Measurements from ENCODE around the gene ACSS1.

The ACSS1 gene

DNA sequence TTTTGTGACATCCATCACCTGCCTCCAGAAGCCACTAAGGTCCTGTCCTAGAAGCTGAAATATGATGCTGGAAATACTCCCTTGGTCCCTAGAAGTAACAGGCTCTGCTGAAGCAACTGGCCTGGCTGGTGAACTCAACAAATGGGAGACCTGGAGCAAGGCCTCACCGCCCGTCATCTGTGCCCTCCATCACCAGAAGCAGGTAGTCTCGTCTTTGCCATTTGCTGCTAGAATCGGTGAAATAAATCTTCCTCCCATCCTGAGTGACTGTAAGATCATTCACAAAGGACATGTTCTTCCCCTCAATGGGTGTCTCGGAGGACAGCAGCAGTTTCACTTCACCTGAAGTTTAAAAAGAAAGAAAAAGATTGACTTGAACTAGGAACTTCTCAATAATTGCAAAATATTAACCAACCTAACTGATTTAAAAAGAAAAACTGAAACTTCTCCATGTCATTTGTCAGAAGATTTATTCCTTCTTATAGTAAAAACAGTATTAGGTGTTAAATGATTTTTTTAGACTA is 87.8 kb downstream of the ACSS1 start:
- no peak for DNase-seq

DNA sequence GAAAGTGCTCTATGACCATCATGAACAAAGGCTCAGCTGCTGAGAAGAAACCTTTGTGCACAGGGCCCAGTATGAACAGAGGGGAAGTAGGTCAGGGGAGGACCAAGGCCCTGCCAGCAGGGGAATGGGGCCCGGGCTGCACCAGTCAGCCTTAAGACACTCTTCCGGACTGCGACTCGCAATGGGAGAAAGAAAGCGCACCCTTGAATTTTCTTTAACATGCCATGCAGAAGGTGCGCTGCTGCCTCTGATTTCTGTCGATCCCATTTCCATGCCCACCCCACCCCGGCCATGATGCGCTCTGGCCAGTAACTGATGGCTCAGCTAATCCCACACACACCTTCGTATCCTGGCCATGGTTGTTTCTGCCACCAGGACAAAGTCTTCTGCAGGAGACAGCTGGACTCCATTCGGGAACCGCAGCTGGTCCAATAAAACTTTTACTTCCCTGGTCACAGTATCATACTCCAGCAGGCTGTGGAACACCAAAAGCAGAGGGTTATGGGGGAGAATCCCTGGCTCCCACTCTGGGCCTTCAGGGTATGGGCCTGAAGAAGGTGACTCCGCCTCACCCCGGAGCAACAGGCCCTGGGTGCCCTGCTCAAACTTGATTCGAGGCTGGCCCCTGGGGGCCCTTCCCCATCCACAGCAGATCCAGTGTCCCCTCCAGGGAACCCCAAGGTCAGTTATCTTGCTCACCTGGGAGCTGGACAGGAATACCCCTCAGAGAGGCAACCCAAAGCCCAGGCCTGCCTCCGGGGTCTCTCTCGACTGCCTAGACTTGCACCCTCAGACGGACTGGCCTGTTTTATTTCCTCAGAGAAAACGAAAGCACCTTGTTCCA is 88.5 kb downstream of the ACSS1 start:
- DNase-seq = no peak

DNA sequence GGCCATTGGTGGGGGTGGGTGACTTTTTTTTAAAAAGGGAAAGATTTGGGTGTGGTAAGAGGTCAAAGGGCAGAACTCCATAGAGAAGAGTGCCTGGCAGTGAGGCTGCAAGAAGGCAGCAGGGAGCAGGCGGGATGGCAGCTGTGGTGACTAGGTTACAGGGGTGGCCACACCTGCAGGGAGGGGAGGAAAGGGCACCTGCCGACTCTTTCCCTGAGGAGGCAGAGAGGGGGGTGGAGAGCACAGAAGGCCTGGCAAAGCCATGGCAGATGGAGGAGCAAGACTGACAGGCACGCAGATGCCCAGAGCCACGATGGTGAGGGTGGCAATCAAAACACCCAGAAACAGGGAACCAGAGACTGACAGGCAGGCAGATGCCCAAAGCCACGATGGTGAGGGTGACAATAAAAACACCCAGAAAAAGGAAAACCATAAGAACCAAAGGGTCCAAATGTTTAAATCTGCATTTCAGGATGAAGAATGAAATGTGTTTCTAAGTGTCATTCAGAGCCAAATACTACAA is 89.6 kb downstream of the ACSS1 start:
- DNase-seq = no peak

DNA sequence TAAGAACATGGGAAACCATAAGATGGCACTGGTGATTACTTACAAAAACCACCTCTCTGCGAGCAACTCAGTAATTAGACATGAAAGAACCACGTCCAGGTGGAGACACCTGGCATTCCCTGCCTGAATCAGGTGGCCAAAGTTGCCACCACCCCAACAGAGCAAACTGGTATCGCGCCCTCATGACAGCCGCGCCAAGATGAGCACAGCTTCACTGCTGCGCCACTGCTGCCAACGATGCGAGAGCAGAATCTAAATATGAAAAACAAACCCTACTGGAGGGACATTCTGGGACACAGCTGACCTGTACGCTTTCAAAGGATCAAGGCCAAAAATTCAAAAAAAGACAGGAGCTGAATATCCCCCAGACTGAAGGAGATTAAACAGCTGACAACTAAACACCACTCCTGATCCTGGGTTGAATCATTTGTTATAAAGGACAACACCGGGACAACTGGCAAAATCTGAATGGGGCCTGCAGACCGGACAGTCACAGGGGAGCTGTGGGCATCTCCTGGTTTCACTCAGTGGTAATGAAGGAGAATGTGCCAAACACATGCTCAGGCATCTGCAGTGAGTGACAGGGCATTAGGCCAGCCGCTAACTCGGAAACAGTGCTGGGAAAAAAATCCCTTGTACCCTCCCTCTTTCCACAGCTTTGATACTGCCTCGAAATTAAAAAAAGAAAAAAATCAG is 91.5 kb downstream of the ACSS1 start:
- DNase-seq = no peak

DNA sequence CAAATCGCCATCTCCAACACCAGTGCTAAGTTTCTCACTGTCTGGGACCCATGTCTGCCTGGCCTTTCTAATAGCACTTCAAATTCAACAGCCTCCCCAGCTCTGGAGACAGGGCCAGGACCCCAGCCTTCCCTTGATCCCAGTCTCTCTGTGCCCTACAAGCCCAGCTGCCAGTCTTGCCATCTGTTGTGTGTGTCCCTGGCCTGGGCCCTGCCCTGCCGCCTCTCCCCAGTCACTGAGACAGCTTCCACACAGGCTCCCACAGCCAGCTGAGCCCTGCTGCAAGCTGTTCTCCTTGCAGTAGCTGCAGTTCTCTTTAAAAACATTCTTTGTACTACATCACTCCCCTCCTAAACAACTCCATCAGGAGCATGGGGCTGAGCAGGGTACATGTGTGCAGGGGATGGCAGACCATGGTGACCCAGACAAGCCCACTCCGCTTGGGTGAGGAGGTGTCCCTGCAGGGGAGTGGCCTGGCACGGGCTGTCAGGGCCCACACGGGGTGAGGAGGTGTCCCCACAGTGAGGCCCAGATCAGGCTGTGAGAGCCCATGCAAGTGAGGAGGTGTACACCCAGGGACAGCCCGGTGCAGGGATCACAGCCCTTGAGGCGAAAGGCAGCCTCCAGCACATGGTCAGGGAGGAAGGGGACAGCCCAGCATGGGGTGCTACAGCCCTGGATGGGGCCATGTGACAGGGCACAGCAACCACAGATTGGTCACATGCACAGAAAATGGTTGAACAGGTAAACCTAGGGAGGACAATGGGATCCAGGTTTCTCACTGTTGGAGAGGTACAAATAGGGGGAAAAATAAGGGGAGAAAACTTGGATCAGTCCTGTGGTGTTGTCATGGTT is 92.6 kb downstream of the ACSS1 start:
- no peak for DNase-seq

DNA sequence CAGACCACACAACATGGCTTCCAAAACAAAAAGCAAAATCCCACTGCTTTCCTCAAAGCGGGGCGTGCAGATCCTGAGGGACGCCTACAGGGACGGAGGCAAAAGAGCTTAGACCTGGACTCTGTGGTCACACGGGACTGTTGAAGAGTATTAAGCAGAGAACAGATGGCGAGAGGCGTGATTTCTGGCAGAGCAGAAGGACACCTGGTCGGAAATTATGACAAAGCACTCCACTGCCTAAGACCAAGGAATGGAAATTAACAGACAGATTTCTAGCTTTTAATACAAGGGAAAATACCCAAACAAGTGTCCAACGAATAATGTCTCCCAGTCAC is 93.5 kb downstream of the ACSS1 start:
- DNase-seq = no peak

DNA sequence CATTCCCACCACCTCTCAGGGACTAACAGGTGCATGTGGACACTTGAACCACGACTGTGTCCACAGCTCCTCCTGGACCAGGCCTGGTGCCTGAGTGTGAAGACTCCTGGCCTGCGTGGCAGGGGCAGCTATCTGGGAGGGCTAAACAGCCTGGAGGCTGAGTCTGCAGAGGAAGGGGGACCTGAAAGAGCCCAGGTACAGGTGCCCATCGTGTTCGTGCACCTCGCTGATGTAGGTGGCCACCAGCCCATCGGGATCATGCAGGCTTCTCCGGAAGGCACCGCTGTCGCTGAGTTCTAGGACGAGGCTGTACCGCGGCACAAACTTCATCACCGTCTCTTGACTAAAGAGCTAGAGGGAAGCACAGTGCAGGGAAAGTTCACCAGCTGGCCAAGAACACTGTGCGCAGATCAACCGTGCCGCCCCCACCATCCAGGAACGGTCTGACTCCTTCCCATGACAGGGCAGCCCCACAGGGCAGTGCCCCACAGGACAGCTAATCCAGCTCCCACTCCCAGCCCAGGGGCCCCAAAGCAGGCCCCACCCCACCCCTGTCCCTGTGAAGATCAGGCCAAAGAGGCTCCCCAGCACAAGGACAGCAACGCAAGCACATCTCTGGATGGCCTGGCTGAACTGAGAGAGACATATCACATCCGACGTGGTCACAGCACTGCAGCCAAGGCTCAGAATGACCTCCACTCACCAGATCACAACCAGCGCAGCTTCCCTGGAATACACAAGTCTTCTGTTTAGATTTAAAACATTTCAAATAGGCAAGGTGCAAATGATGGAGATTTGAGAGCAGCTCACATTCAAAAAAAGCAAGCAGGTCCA is 94.0 kb downstream of the ACSS1 start:
- DNase-seq = no peak

DNA sequence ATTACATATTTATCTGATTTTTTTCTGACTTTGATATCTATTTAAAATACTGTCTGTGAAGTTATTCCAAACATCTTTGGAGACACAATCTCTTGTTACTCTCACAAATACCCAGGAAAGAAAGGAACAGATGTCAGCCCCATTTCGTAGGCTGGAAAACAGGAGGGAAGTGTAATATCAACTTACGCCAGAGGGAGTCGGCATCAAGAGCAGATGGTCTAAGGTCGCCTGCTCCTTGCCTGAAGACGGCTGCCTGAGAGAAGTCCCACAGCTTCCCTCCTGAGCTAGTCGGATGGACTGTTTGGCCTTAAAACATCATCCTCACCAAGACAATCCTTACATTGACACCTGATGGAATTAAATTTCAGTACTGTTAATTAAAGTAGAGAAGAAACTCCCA is 95.4 kb downstream of the ACSS1 start:
- DNase-seq = no peak

DNA sequence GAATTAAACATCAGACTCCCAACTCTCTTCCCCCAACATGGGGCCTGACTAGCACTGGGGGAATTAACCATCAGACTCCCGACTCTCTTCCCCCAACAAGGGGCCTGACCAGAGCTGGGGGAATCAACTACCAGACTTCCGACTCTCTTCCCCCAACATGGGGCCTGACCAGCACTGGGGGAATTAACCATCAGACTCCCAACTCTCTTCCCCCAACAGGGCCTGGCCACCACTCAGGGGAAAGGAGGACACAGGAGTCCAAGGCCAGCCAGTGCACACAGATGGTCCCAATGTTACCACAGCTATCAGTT is 95.8 kb downstream of the ACSS1 start:
- no peak for DNase-seq

DNA sequence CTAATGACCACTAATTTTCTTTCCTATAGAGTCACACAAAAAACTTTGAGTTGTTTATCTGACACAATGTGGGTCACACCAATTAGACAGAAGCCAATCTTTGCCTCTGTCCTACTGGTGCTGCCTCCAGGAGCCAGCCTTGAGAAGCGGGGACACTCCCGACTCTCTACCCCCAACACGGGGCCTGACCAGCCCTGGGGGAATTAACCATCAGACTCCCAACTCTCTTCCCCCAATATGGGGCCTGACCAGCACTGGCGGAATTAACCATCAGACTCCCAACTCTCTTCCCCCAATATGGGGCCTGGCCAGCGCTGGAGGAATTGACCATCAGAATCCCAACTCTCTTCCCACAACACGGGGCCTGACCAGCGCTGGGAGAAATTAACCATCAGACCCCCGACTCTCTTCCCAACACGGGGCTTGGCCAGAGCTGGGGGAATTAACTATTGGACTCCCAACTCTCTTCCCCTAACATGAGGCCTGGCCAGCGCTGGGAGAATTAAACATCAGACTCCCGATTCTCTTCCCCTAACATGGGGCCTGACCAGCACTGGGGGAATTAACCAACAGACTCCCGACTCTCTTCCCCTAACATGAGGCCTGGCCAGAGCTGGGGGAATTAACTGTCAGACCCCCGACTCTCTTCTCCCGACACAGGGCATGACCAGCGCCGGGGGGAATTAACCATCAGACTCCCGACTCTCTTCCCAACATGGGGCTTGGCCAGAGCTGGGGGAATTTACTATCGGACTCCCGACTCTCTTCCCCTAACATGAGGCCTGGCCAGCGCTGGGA is 96.4 kb downstream of the ACSS1 start:
- DNase-seq = no peak

DNA sequence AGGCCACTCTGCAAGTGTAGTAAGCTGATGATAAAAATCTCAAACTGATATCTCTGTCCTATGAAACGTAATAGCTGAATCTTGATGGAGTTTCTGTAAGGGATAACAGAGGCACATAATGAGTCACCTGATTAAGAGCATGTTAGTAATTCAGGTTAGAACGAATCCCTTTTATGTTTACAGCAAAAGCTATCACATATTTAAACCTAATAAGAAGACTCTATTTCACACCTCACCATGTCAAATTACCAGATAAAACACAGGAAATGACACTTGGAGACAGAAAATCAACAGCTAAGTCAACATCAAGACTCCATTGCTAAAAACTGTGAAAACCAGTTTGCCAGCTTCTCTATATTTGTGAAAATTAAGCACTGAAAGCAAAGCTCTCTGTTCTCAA is 97.1 kb downstream of the ACSS1 start:
- DNase-seq = no peak

DNA sequence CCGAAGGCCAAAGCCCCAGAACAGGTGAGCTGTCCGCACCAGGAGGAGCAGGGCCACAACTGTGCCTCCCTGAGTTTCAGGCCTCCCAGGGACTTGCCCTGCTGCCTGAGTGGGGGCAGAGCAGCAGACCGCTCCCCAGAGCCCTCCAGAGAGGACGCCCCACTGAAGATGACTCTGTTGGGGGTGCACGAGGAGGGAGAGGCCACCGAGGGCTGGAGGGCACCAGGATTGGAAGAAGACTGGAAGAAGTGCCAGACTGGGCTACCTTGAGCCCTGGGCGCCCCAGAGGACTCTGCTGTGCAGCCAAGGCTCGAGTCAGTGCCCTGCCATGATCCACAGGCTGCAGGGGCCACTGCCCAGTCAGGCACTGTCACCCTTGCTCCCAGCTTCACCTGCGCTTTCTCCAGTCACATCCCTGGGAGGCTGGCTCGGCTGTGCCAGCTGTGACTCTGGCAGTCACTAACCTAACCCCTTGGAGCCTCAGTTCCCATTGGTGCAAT is 97.6 kb downstream of the ACSS1 start:
- no peak for DNase-seq

DNA sequence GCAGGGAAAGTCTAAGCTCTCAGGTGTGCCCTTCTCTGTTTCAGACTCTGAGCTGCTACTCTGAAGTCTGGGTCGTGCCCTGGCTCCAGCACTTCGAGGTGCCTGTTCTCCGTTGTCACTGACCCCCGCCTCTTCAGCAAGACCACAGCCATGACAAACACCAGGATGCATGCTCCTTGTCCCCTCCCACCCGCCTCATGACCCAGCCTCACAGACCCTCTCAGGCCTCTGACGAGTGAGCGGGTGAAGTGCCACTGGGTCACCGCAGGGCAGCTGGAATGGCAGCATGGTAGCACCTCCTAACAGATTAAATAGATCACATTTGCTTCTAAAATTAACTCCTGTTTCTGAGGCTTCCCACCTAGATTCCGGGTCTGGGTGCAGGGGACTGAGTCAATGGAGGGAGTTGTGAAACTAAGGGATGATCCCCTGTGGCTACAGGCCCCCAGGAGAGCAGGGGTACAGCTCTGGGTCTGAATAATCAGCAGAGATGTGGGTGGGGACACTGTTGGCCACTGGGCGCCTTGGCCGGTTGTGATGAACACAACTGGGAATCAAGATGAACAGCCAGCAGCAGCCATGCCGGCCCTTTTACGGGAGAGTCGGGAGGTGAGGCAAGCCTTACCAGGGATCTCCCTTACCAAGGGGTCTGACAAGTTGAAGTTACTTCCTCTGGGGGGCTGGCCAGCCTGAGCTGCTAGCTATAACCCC is 98.2 kb downstream of the ACSS1 start:
- no peak for DNase-seq

DNA sequence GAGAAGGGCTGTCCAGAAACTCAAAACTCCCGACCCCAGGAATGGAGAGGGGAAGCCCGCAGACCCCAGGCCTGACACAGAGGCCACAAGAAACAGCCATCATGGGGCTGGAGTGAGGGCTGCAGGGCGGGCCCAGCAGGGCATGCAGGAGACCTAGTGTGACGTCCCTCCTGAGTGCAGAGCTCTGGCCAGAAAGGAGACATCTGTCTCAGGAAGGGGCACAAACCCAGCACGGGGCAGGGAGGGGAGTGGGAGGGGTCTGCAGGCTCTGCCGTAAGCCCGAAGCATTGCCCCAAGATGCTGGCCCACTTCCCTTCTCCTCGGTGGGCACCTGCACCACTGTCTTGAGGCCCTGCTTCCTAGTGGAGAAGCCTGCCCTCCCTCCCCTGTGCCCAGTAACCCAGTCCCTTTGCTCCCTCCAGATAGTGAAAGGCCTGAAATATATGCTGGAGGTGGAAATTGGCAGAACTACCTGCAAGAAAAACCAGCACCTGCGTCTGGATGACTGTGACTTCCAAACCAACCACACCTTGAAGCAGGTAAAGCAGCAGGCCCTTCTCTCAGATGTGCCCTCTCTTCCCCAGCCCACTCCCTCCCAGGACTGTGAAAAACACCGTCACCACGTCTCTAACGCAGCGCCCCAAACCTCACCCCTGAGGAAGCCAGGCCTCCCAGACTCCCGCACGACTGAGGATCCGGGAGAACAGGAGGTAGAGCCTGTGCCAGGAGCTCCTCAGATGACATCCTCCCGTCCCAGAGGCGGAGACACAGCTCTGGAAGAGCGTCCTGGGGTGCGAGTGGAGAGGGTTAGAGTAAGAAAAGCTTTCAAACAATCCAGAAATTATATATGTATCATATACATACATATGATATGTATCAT is 99.2 kb downstream of the ACSS1 start:
- DNase-seq = no peak

DNA sequence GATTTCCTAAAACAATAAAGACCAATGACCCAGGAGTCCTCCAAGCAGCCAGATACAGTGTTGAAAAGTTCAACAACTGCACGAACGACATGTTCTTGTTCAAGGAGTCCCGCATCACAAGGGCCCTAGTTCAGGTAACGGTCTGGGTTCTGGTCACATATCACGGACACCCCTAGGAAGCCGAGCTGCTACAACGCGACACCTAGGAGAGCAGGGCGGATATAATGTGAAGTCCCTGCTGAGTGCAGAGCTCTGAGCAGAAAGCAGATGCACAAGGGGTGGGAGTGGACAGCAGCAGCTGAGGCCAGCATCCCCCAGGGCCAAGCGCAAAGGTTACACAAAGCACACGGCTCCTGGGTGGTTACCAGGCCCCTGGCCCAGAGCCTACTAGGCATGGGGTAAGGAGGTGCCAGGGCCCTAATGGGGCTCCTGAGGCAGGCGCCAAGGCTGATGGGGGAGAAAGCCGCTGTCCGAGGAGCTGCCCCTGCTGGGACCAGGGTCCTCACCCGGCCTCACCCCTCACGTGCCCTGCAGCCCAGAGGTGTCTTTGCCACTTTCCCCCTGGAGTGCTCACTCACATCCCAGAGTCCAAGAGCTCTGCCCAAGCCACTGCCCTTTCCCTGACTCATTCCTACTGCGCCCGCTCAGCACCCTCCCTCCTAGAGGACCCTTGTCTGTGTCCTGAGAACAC is 100.5 kb downstream of the ACSS1 start:
- DNase-seq = no peak

Data from activated T-cell treated with anti-CD3 and anti-CD28 coated beads for 4 hours (primary cell).